ENCODE measurements around the gene OR6N1. TPM values are rescaled to one million over a fixed set of nuclear protein-coding genes. Genes with fewer than 3 reads are reported as not detected.

The OR6N1 gene
- total RNA-seq, 3 donors from 2014 or later = not detected

GRCh38 chr1:158717344-158717743 is 54.7 kb downstream of the OR6N1 start:
- no peak overlapping the region for H3K27ac ChIP-seq
- no peaks in the 10 kb centered on the region for H3K9me3 ChIP-seq
- intact Hi-C loops (cut with DNase I; ENCODE audit: low total_unique reads) = no loop called here
- no peaks in the 10 kb centered on the region for H3K4me1 ChIP-seq
- no peak for DNase-seq (ENCODE audit: low spot score in 2 of 2)
- no peaks in the 10 kb centered on the region for H3K36me3 ChIP-seq
- H3K27me3 ChIP-seq = no peaks in the 10 kb centered on the region
- TF ChIP-seq POLR2AphosphoS5 (IDR thresholded peaks at IDR 0.05) (no peak), CTCF (IDR thresholded peaks at IDR 0.05) (no peak), POLR2A (IDR thresholded peaks at IDR 0.05) (no peak)
- H3K4me3 ChIP-seq = no peak overlapping the region

- no peaks in the 10 kb centered on the region for H3K36me3 ChIP-seq
Measured at GRCh38 chr1:158716335-158716734, 55.7 kb downstream of the OR6N1 start.

GRCh38 chr1:158714754-158715153 is 57.2 kb downstream of the OR6N1 start:
- H3K9me3 ChIP-seq = no peaks in the 10 kb centered on the region
- H3K4me1 ChIP-seq = no peaks in the 10 kb centered on the region
- TF ChIP-seq CTCF (IDR thresholded peaks at IDR 0.05) (no peak), POLR2A (IDR thresholded peaks at IDR 0.05) (no peak), POLR2AphosphoS5 (IDR thresholded peaks at IDR 0.05) (no peak)
- no peak overlapping the region for H3K4me3 ChIP-seq
- no peaks in the 10 kb centered on the region for H3K36me3 ChIP-seq
- no peak for DNase-seq (ENCODE audit: low spot score in 2 of 2)
- no peak overlapping the region for H3K27ac ChIP-seq
- H3K27me3 ChIP-seq = no peaks in the 10 kb centered on the region
- intact Hi-C loops (cut with DNase I; ENCODE audit: low total_unique reads) = no loop called here

More at GRCh38 chr1:158716335-158716734, 55.7 kb downstream of the OR6N1 start:
- intact Hi-C loops (cut with DNase I; ENCODE audit: low total_unique reads) = no loop called here
- no peaks in the 10 kb centered on the region for H3K4me1 ChIP-seq
- H3K9me3 ChIP-seq = no peaks in the 10 kb centered on the region
- no peaks in the 10 kb centered on the region for H3K27me3 ChIP-seq
- H3K27ac ChIP-seq = no peak overlapping the region
- TF ChIP-seq POLR2AphosphoS5 (IDR thresholded peaks at IDR 0.05) = no peak
- TF ChIP-seq POLR2A (IDR thresholded peaks at IDR 0.05) = no peak
- TF ChIP-seq CTCF (IDR thresholded peaks at IDR 0.05) = no peak
- H3K4me3 ChIP-seq = no peak overlapping the region
- no peak for DNase-seq (ENCODE audit: low spot score in 2 of 2)

Other genes starting within 250 kb of the OR6N1 start
- gene OR6Y1, start 217.8 kb downstream of the OR6N1 start, total RNA-seq = not detected
- gene OR6P1, start 201.6 kb downstream of the OR6N1 start, total RNA-seq = not detected
- gene OR10X1, start 192.3 kb downstream of the OR6N1 start, total RNA-seq = not detected
- gene OR10Z1, start 166.9 kb downstream of the OR6N1 start, total RNA-seq = not detected
- gene SPTA1, start 85.5 kb downstream of the OR6N1 start, total RNA-seq = under 1 TPM; under 0.01 to 0.33 (median 0.15) TPM
- not detected for gene OR6K2, start 71.5 kb downstream of the OR6N1 start, total RNA-seq
- gene OR6K3, start 51.5 kb downstream of the OR6N1 start, total RNA-seq = not detected
- not detected for gene OR6K6, start 17.5 kb downstream of the OR6N1 start, total RNA-seq
- not detected for gene OR6N2, start 9.0 kb upstream of the OR6N1 start, total RNA-seq
- 1 to 10 TPM; 4.6 to 6.9 (median 5.3) TPM for gene MNDA, start 59.2 kb upstream of the OR6N1 start, total RNA-seq
- 1 to 10 TPM; 2.5 to 2.9 (median 2.6) TPM for gene PYHIN1, start 159.4 kb upstream of the OR6N1 start, total RNA-seq
- 100 to 1,000 TPM in 2 of 3 donors, 10 to 100 TPM in 1; 96.2 to 132 (median 109) TPM for gene IFI16, start 237.7 kb upstream of the OR6N1 start, total RNA-seq